ENCODE data around the gene GRM3.

The GRM3 gene

DNA sequence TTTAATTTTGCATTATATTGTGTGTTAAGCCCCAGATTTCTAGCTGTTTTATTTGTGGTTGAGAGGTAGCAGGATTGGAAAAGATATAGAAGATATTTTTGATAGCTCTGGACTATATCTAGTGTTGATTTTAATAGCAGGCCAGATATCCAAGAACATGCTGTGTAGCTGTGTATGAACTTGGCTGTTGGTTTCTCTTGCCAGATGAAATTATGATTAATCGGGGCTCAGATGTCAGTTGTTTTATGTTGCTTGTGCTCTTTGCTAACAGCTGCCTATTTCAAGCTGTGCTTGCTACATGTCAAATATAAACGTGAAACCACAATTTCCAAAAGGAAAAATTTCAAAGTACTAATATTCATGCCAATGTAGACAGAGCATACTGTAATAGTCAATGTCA is 141.1 kb downstream of the GRM3 start:
- no peak overlapping the region for H3K4me3 ChIP-seq (ENCODE audit: low read depth, low read length)
- TF ChIP-seq, protein P1, sequence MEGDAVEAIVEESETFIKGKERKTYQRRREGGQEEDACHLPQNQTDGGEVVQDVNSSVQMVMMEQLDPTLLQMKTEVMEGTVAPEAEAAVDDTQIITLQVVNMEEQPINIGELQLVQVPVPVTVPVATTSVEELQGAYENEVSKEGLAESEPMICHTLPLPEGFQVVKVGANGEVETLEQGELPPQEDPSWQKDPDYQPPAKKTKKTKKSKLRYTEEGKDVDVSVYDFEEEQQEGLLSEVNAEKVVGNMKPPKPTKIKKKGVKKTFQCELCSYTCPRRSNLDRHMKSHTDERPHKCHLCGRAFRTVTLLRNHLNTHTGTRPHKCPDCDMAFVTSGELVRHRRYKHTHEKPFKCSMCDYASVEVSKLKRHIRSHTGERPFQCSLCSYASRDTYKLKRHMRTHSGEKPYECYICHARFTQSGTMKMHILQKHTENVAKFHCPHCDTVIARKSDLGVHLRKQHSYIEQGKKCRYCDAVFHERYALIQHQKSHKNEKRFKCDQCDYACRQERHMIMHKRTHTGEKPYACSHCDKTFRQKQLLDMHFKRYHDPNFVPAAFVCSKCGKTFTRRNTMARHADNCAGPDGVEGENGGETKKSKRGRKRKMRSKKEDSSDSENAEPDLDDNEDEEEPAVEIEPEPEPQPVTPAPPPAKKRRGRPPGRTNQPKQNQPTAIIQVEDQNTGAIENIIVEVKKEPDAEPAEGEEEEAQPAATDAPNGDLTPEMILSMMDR (IDR thresholded peaks at IDR 0.05; ENCODE audit: insufficient read depth, low read depth, low read length, missing control alignments), result no peak
- no peak for DNase-seq (ENCODE audit: low read depth)

DNA sequence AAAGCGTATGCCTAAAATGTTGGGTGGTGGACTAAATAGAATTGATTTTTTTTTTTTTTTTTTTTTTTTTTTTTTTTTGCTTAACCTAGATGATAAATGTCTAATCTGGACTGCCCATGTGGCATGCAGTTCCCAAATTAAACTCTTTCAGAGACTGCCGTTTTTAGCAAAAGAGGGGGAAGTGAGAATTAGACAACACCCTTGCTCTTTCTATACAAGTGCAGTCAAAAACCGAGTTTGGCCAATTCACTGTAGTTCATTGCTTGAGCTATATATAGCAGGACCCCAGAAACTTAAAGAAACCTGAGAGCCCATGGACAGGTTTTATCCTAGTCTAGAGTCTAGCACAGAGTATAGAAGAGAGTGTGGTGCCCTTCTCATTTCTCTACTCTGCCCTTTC is 141.9 kb downstream of the GRM3 start:
- H3K4me3 ChIP-seq (ENCODE audit: low read depth, low read length), result no peak overlapping the region
- DNase-seq (ENCODE audit: low read depth), result peak; percentile 78
- TF ChIP-seq, protein P1 (IDR thresholded peaks at IDR 0.05; ENCODE audit: insufficient read depth, low read depth, low read length, missing control alignments), result no peak

DNA sequence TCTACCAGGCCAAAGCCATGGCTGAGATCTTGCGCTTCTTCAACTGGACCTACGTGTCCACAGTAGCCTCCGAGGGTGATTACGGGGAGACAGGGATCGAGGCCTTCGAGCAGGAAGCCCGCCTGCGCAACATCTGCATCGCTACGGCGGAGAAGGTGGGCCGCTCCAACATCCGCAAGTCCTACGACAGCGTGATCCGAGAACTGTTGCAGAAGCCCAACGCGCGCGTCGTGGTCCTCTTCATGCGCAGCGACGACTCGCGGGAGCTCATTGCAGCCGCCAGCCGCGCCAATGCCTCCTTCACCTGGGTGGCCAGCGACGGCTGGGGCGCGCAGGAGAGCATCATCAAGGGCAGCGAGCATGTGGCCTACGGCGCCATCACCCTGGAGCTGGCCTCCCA is 142.7 kb downstream of the GRM3 start:
- TF ChIP-seq, protein P1 (IDR thresholded peaks at IDR 0.05; ENCODE audit: insufficient read depth, low read depth, low read length, missing control alignments), result no peak
- no peak overlapping the region for H3K4me3 ChIP-seq (ENCODE audit: low read depth, low read length)
- peak; percentile 5 for DNase-seq (ENCODE audit: low read depth)

DNA sequence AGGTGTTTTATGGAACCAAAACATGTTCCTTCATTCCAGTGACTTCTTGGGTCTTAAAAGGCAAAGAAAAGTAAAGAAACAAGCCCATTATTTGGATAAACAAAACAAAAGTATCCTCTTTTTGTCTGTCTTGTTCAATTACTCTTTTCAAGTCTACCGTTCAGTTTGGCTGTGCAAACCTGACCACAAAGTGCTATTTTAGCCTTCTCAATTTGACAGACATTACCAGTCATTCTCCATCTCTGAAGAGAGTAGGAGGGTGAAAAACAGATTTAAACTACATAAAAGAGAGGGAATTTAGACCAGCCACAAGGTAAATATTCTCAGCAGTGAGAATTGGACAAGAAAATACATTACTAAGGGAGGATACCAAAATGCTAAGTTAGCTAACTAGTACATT is 145.2 kb downstream of the GRM3 start:
- TF ChIP-seq, protein P1 (IDR thresholded peaks at IDR 0.05; ENCODE audit: insufficient read depth, low read depth, low read length, missing control alignments), result no peak
- peak; percentile 28 for DNase-seq (ENCODE audit: low read depth)
- H3K4me3 ChIP-seq (ENCODE audit: low read depth, low read length), result no peak overlapping the region

DNA sequence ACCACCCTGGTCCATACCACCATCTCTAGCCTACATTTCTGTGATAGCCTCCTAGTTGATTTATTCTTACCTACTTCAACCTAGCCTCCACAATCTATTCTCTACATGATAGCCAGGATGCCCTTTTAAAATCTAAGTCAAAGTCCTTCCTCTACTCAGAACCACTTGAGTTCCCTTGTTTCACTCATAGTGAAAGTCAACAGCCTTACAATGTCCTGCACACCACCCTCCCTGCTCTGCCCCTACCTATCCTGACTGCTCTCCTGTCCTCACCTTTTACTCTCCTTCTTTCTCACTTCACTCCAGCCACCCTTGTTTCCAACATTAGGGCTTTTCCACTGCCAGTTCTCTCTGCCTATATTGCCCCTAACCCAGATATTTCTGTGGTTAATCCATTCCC is 146.7 kb downstream of the GRM3 start:
- peak; percentile 19 for DNase-seq (ENCODE audit: low read depth)
- no peak overlapping the region for H3K4me3 ChIP-seq (ENCODE audit: low read depth, low read length)
- TF ChIP-seq, protein P1 (IDR thresholded peaks at IDR 0.05; ENCODE audit: insufficient read depth, low read depth, low read length, missing control alignments), result no peak

DNA sequence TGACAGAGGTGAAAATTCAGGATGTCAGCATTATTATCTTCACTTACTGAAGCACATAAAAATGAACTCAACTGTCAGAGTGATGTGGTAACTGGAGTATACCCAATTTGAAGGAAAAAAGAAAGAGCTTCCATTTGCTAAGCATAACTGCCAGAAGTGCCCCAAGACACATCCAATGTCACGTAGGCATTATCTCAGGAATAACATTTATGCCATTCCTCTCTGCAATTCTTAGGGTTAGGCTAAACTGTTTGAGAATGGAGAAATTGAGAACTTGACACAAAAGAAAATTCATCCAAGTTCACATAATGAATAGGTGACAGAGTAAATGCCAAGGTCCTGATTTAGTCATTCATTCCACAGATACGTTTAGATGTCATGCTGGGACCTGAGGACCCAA is 148.6 kb downstream of the GRM3 start:
- no peak for DNase-seq (ENCODE audit: low read depth)
- H3K4me3 ChIP-seq (ENCODE audit: low read depth, low read length), result no peak overlapping the region
- TF ChIP-seq, protein P1 (IDR thresholded peaks at IDR 0.05; ENCODE audit: insufficient read depth, low read depth, low read length, missing control alignments), result no peak

DNA sequence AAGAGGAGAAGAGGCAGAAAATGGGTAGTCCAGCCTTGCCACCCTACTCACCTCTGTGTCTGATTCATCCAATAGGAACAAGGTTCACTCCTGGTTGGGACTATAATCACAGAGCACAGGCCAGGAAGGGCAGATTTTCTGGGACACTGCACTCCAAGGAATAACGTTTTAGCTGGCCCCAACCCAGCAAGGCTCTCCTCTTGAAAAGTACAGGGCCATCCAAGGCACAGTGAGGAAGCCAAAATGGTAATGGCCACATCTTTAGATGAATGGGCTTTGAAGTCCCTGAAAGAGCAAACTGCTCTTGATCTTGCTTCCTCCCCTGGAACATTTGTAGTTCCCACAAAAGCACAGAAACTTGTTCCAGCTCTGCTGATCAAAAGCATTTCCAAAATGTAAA is 149.4 kb downstream of the GRM3 start:
- no peak for DNase-seq (ENCODE audit: low read depth)
- TF ChIP-seq, protein P1 (IDR thresholded peaks at IDR 0.05; ENCODE audit: insufficient read depth, low read depth, low read length, missing control alignments), result no peak
- H3K4me3 ChIP-seq (ENCODE audit: low read depth, low read length), result no peak overlapping the region
